Measurements from ENCODE around the gene LEFTY1.
"Not testable (repeated sequence)": the region's sequence is repeated elsewhere in the genome, so short reads cannot be mapped to it uniquely, and the experiment has no call there.

The LEFTY1 gene

DNA sequence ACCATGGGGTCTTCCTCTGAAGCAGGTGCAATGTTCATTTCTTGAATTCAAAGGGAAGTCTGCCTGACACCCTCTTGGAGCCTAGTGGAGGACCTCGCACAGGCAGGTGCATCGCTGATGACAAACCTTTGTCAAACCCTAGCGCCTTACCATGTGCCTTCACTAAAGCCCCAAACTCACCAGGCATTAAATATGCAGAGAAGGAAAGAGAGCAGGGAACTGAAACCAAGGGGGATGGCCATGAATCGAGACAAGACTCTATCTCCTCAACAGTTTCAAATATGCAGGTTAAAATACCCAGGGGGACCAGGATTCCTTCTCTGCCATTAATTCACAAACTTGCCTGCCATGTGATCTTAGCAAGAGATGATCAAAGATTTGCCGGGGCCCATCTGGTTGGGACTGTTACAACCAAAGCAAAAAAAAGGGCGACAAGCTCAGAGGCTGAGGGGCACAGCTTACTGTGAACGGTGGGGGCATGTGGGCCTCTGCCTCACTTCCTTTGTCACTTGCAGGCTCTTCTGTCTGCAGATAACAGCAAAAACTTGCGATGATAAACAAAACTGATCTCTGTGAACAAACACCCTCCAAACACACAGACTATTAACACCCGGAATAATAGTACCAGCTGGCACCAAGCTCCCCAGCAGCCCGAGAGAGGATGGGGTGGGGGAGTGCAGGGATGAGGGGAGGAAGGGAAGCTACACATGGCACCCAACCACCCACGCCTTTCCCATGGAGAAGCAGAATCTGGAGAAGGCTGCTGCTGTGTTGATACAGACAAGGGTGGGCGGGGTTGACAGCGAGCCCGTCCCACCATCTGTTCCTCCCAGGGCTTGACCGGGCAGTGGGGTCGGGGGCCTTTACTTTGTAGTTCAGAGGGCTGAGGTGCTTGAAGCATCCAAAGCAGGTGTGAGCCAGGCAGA, 40.7 kb downstream of the LEFTY1 start:
- no peak for DNase-seq (ENCODE audit: low read depth)

DNA sequence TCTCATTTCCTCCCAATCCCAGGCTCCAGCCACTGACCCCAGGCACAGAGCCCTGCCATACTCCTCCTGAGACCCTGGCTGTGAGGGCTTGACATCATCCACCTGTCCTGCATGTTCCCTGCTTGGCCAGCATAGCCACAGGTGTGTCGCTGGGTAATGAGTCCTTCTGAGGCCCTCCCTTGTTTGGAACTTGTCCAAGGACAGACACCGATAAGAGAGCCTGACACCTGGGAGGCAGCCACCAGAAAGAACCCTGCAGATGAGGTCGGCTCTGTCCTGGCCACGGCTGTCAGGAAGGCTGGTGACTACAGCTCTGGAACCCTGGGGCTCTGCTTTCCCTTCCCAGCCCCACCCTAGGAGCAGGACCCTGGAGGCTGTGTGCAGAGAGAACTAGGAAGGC, 41.3 kb downstream of the LEFTY1 start:
- no peak for DNase-seq (ENCODE audit: low read depth)

DNA sequence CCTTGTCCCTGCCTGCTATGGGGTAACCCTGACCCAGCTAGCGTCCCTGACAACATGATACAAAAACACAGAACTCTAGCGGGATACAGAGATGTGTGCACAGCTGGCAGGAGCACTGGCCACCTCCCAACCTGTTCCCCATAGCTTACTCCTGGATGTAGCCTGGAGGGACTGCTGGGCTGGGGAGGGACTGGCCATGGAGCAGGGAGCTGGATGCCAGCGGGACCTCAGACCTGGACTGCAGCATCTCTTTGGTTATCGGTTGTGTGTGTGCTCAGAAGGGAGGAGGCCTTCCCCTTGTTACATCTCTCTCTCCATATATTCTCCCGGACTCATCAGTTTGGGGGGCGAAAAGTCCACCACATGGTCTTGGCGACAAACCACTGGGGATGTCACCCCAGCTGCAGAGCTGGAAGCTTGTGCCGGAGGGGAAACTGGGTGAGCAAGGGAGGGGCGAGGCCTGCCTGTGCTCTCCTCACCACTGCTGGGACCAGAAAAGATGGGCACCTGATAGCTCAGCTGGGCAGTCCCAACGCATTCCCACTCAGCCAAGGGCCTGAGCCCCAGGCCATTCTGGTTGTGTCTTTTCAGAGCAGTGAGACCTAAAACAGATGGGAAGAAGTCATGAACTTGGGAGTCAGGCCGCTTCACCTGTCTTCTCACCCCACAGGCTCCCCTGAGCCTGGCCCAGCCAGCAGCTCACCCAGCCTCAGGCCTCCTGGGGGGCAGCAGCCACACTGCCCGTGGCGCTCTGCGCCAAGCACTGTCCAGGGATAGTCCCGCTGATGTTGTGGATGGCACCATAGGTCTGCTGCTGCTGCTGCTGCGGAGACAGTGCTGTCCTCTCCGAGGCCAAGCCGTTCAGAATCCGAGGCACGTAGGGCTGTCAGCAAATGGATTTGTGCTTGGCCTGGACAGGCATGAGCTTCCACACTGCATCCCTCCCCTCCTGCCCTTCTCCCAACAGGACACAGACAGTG, 42.3 kb downstream of the LEFTY1 start:
- no peak for DNase-seq (ENCODE audit: low read depth)

DNA sequence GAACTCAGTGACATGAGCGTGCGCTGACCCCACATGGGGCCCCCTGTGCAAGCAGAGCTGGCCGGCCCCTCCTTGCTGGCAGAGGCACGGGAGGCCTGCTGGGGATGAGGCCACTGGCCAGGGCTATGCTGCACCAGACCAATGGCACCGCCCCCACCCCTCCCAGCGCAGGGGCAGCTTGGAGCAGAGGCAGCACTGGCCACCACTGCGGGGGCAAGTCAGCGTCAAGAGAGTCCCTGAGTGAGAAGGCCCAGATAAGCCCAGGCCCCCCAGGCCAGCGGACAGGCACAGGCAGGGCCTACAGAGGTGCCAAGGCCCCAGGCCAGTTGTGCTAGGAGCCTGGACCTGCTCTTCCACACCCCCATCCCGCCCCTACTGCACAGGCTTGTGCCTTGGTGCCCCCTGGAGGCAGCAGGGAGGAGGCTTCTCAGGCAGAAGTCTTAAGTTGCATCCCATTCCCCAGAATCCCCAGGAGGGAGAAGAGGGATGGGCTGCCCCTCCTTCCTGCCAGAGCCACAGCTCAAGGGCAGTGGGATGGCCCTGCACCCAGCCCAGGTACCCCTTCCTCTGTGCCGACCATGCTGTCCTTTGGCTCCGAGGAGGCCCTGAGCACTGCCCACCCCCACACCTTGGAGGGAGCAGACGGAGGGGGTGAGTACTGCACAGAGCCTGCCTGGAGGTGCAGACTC, 43.2 kb downstream of the LEFTY1 start:
- DNase-seq (ENCODE audit: low read depth) = no peak

DNA sequence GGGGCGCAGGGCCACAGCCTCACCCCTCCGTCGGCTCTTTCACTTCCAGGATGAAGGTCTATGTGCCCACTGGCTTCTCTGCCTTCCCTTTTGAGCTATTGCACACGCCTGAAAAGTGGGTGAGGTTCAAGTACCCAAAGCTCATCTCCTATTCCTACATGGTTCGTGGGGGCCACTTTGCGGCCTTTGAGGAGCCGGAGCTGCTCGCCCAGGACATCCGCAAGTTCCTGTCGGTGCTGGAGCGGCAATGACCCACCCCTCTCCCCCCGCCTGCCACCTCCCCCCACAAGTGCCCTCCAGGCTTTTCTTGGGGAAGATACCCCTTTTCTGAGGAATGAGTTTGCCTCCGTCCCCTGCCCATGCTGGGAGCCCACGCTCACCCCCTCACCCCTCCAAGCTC, 43.8 kb downstream of the LEFTY1 start:
- no peak for DNase-seq (ENCODE audit: low read depth)

DNA sequence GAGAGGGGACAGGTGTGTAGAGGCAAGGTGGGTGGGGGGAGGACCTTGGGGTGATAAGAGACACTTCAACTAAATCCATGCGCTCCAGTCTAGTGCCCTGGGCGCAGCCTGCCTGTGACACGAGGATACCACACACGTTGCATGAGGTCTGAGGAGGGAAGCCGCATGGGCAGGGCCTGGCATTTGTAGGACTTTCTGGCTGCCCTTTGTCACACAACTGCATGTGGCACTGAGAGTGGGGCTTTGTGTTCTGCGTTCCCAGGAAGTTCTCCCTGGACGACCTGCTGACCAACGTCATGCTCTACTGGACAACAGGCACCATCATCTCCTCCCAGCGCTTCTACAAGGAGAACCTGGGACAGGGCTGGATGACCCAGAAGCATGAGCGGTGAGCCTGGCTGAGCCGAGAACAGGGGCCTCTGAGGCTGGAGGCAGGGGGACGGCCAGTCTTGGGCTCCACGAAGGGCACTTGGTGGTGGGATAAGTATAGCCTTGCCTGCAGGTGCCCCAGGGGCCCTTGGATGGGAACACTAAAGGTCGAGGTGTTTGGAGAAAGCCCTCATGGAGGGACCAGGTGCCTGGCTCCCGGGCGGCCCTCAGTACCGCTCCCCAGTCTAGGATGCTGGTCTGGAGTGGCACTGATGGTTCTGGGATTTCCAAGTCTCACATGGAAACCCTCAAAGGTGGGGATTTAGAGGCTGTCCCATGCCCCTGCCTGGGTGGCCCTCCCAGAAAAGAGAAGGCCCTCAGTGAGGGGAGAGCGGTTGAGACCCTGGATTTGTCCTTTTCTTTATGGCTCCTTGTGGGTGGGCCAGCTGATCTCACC, 44.5 kb downstream of the LEFTY1 start:
- no peak for DNase-seq (ENCODE audit: low read depth)

DNA sequence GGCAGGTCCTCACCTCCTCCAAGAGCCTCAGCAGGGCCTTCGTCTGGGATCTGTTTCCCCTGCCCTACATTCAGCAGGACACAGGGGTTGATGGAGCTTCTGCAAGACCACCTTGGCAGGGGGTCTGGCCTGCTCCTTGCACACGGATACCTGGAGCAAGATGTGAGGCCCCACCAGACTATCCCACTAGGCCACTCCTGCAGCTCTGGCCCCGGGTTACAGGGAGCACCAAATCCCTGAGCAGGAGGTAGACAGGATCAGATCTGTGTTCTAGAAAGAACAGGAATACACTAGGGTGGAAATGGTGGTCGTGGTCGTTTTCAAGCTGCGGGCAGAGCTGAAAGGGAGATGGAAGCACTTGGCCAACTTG, 45.5 kb downstream of the LEFTY1 start:
- no peak for DNase-seq (ENCODE audit: low read depth)

DNA sequence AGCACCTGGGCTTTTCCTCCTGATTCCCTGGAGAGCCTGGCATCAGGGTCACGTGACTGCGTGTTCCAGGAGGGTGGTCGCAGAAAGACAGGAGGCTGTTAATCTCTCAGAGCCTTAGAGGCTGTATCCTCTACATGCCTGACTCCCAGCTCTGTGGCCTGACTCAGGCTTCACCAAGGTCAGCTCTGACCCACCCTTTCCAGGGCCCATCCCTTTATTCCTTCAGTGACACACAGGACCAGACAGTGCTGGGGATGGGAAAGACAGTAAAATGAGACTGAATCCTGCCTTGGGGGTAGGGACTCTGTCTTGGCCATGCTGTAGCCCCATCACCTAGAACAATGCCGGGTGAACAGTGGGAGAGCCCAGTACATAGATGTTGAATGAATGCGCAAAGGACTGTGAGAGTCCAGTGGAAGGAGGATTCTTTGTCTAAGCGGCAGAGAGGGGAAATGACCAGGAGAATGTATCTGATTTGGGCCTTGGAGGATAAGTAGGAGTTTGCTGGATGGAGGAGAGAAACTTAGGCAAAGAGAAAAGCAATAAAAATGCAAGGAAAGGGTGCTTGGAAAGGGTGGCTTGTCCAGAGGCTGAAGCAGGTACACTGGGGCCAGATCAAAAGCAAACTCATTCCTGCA, 46.0 kb downstream of the LEFTY1 start:
- DNase-seq (ENCODE audit: low read depth) = no peak

DNA sequence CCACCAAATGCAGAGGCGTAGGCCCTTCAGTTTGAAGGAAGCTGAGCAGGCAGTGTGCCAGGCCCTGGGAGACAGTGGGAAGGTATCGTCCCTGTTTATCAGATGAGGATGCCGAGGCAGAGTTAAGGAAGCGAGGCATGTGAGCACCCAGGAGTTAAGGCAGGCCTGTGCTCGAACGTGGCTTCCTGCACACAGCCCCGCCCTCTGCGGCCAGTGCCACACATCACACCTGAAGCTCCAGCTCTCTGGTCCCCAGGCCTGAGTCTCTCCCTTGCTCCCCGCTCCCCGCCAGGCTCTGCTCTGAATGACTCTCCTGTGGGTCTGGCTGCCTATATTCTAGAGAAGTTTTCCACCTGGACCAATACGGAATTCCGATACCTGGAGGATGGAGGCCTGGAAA, 46.9 kb downstream of the LEFTY1 start:
- no peak for DNase-seq (ENCODE audit: low read depth)

DNA sequence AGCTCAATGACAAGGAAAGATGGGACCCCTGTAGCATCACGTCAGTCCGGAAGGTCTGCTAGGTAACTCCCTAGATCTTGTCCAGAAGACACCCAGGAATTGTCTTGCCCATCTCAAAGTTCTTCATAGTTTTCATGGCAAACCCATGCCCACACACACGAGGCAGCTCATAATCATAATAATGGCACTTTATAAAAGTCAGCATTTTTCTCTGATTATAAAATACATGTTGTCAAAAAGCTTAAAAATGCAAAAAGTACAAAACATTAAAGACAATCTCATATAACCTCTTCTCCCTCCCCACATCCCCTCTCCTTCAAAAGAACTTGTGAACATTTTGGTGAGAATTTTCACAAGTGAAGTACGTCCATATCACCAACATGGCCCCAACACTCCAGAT, 48.2 kb downstream of the LEFTY1 start:
- no peak for DNase-seq (ENCODE audit: low read depth)

DNA sequence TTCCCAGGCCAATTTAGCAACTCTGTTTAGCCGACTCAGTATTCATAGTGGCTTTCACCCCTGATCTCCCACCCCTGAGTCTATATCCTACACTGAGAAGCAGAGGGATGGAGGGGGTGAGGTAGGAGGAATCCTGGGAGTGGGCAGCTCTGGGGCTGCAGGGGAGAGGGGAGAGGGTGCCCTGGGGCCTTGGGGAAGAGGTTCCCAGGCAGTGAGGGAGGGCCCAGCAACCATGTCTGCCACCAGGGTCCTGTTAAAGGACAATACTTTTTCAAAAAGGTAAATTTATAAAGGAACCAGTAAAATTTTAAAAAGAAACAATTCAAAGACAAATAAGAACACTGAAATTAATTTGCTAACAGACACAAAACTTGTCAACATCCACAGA, 48.7 kb downstream of the LEFTY1 start:
- DNase-seq (ENCODE audit: low read depth) = no peak

DNA sequence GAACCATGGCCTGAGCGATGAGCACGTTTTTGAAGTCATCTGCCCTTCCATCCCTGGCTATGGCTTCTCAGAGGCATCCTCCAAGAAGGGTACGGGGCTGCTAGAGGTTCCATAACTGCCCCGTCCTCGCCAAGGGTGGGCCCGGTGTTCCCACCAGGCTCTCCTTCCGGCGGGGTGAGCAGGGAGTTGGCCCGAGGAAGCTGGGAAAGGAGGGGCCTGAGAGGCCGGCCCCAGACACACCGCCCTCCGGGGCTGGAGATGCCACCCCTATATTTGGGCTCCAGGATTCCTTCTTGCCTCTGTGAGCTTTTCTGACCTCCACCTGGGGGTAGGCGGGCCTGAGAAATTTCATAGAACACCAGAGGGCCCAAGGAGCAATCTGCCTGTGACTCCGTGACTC, 50.2 kb downstream of the LEFTY1 start:
- no peak for DNase-seq (ENCODE audit: low read depth)

DNA sequence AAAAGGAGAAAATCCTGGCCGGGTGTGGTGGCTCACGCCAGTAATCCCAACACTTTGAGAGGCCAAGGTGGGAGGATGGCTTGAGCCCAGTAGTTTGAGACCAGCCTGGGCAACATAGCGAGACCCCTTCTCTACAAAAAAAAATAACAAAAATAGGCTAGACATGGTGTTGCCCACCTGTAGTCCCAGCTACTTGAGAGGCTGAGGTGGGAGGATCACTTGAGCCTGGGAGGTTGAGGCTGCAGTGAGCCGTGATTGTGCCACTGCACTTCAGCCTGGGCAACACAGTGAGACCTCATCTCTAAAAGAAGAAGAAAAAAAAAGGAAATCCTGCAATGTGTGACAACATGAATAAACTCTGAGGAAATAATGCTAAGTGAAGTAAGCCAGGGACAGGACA, 52.6 kb downstream of the LEFTY1 start:
- DNase-seq (ENCODE audit: low read depth) = not testable (repeated sequence)
